Measurements from ENCODE around the gene WDFY2. TPM values are rescaled to one million over a fixed set of nuclear protein-coding genes. Genes with fewer than 3 reads are reported as not detected.
"Not testable (repeated sequence)": the region's sequence is repeated elsewhere in the genome, so short reads cannot be mapped to it uniquely, and the experiment has no call there.

Gene WDFY2
- total RNA-seq, 4 donors from 2014 or later = 12.9 to 23.2 (median 17.1) TPM

DNA sequence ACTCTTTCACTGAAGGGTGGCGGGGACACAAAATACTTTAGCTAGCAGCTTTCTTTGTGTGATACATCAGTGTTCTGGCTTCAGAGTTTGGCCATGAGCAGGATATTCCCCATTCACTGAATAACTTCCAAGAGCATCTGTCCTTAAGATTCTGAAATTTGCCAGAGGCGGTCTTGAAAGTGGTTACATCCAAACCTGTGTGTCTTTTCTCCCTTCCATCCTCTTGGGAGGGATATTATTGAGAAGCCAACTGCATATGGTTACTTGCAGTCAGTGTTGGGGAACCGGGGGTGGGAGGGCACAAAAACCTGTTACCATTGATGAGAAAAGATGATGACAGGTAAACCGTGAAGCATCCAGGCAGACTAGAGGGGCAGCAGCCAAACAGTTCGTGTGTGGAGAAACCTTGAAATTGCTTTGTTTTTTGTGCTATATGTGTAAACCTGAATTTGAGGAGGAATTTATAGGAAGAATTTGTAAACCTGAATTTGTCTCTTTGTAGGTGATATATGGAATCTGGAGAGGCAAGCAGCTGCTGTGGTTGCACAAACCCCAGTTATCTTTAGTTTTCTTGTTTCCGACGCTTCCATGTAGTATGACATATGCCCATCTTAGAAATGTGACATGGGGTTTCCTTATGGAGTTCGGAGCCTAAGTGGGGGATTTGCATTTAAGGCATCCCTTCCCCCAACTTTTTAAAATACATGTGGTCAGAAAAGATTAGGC, 104.8 kb downstream of the WDFY2 start:
- Histone ChIP-seq H3K27ac (peak overlapping the region in 1 of 4 donors; percentile 10), H3K27me3 (no peaks in the 10 kb centered on the region), H3K4me1 (peaks cover 0 to 17% (median 0%) of the 10 kb centered on the region in 4 donors), H3K9me3 (no peaks in the 10 kb centered on the region), H3K36me3 (no peaks in the 10 kb centered on the region), H3K4me3 (no peak overlapping the region)
- no peak for TF ChIP-seq EP300 (IDR thresholded peaks at IDR 0.05)
- TF ChIP-seq, protein P1, sequence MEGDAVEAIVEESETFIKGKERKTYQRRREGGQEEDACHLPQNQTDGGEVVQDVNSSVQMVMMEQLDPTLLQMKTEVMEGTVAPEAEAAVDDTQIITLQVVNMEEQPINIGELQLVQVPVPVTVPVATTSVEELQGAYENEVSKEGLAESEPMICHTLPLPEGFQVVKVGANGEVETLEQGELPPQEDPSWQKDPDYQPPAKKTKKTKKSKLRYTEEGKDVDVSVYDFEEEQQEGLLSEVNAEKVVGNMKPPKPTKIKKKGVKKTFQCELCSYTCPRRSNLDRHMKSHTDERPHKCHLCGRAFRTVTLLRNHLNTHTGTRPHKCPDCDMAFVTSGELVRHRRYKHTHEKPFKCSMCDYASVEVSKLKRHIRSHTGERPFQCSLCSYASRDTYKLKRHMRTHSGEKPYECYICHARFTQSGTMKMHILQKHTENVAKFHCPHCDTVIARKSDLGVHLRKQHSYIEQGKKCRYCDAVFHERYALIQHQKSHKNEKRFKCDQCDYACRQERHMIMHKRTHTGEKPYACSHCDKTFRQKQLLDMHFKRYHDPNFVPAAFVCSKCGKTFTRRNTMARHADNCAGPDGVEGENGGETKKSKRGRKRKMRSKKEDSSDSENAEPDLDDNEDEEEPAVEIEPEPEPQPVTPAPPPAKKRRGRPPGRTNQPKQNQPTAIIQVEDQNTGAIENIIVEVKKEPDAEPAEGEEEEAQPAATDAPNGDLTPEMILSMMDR (IDR thresholded peaks at IDR 0.05) = no peak
- no peak for TF ChIP-seq POLR2A (IDR thresholded peaks at IDR 0.05)
- WGBS, 2 donors = 59 to 68% methylated on average over 8 of the region's 8 CpGs
- DNase-seq (ENCODE audit: low spot score in 2 of 2) = no peak

- DNase-seq (ENCODE audit: low spot score in 2 of 2) = no peak
- 27% methylated on average over 2 of the region's 2 CpGs for WGBS, 2 donors
- H3K27me3 ChIP-seq = no peaks in the 10 kb centered on the region
- TF ChIP-seq EP300 (IDR thresholded peaks at IDR 0.05) (no peak), POLR2A (IDR thresholded peaks at IDR 0.05) (no peak)
- TF ChIP-seq, protein P1 (IDR thresholded peaks at IDR 0.05) = no peak
- H3K4me3 ChIP-seq = no peak overlapping the region
- peaks cover 0 to 17% (median 0%) of the 10 kb centered on the region in 4 donors for H3K4me1 ChIP-seq
- H3K27ac ChIP-seq = peak overlapping the region in 1 of 4 donors; percentile 10
- no peaks in the 10 kb centered on the region for H3K9me3 ChIP-seq
- no peaks in the 10 kb centered on the region for H3K36me3 ChIP-seq
Observed at GRCh38 chr13:51689663-51689996, 105.4 kb downstream of the WDFY2 start.

DNA sequence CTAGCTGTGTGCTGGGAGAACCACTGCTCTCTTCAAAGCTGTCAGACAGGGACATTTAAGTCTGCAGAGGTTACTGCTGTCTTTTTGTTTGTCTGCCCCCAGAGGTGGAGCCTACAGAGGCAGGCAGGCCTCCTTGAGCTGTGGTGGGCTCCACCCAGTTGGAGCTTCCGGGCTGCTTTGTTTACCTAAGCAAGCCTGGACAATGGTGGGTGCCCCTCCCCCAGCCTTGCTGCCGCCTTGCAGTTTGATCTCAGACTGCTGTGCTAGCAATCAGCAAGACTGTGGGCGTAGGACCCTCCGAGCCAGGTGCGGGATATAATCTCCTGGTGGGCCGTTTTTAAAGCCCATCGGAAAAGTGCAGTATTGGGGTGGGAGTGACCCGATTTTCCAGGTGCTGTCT, 111.4 kb downstream of the WDFY2 start:
- H3K4me1 ChIP-seq; H3K27me3 ChIP-seq; H3K36me3 ChIP-seq; DNase-seq (ENCODE audit: low spot score in 2 of 2); H3K4me3 ChIP-seq; H3K27ac ChIP-seq; H3K9me3 ChIP-seq: not testable (repeated sequence)
- WGBS, 2 donors = 86 to 96% methylated on average over 8 of the region's 8 CpGs

DNA sequence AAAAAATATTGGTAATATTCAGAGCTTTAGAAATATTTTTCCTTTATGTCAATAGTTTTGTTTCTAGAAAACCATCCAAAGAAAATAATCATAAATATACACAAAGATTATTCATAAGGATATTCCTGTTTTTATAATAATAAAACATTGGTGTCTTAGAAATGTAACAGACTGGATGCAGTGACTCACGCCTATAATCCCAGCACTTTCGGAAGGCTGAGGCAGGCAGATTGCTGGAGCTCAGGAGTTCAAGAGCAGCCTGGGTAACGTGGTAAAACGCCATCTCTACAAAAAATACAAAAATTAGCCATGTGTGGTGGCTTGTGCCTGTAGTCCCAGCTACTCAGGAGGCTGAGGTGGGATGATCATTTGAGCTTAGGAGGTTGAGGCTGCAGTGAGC, 112.9 kb downstream of the WDFY2 start:
- Histone ChIP-seq H3K27me3 (no peaks in the 10 kb centered on the region), H3K36me3 (no peaks in the 10 kb centered on the region), H3K27ac (no peak overlapping the region), H3K4me3 (no peak overlapping the region), H3K4me1 (no peaks in the 10 kb centered on the region), H3K9me3 (peaks cover 0 to 4% (median 0%) of the 10 kb centered on the region in 4 donors)
- 83 to 90% methylated on average over 4 of the region's 4 CpGs for WGBS, 2 donors
- TF ChIP-seq POLR2A (IDR thresholded peaks at IDR 0.05) (no peak), EP300 (IDR thresholded peaks at IDR 0.05) (no peak)
- TF ChIP-seq, protein P1 (IDR thresholded peaks at IDR 0.05) = no peak
- DNase-seq (ENCODE audit: low spot score in 2 of 2) = no peak

GRCh38 chr13:51697855-51698254, 113.6 kb downstream of the WDFY2 start:
- TF ChIP-seq, protein P1 (IDR thresholded peaks at IDR 0.05) = no peak
- TF ChIP-seq POLR2A (IDR thresholded peaks at IDR 0.05) (no peak), EP300 (IDR thresholded peaks at IDR 0.05) (no peak)
- H3K27ac ChIP-seq = no peak overlapping the region
- H3K4me3 ChIP-seq = no peak overlapping the region
- WGBS, 2 donors = 89 to 96% methylated on average over 2 of the region's 2 CpGs
- no peaks in the 10 kb centered on the region for H3K36me3 ChIP-seq
- H3K4me1 ChIP-seq = no peaks in the 10 kb centered on the region
- H3K27me3 ChIP-seq = no peaks in the 10 kb centered on the region
- peaks cover 0 to 4% (median 0%) of the 10 kb centered on the region in 4 donors for H3K9me3 ChIP-seq
- DNase-seq (ENCODE audit: low spot score in 2 of 2) = no peak

All from tibial nerve (tissue), 4 donors.